GM19328 (cell line): ENCODE data around the gene RRBP1.
"Not testable (repeated sequence)": the region's sequence is repeated elsewhere in the genome, so short reads cannot be mapped to it uniquely, and the experiment has no call there.

Experiments
- ATAC-seq: cut with Tn5 transposase; IDR thresholded peaks from one replicate; pipeline ENCODE4 v1.9.1; 2021; ENCODE audit warnings: mild to moderate bottlenecking, moderate library complexity; ENCODE audit not compliant: unreplicated experiment

RRBP1 gene

DNA sequence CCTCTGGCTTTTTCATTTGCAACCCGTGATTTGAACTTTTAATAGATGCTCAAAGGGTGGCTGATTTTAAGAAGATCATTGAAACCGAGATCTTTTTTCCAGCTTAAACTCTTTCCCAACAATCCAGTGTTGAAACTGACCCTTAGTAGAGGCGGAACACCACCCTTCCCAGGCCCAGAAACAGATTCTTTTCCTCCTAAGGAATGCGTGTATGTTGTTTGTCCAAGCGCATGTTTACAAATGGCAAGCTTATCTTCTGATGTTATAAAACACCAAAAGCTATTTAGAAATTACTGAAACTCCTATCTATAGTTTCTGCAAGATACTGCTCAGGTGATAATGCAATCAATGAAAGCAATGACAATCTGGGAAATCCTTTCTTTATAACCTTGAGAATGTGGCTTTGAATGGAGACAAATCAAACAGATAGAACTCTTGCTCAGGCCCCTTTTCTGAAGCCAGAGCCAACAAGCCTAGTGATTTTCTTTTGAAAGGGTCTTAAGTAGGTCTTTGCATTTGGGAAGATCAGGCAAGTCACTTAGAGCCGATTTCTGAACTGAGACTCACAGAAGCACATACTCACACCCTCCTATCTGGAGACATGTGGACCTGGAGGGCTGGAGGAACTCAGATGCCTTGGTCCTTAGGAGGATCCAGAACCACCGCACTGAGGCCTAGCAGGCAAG is 26.8 kb upstream of the RRBP1 start:
- no peak for ATAC-seq

- ATAC-seq, result not testable (repeated sequence)
Measured at GRCh38 chr20:17707951-17708350, 25.9 kb upstream of the RRBP1 start.

DNA sequence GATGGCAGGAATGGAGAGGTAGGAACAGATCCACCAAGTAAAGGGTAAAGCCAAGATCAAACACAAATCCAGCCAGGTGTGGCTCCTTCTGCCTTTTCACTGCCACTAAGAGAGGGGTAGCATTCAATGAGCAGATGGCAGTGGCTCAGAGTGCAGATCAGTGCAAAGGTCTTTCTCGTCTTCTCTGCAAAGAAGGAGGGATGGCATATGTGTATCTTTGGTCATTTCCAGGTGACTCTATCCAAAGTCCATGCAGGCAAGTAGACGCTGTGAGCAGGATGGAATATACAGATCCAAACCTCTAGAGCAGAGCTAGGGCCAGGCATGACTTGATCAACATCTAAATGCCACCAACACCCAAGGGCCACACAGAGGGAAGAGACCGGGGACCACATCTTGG is 24.6 kb upstream of the RRBP1 start:
- no peak for ATAC-seq

GRCh38 chr20:17705916-17706315 is 23.9 kb upstream of the RRBP1 start:
- ATAC-seq, result no peak

DNA sequence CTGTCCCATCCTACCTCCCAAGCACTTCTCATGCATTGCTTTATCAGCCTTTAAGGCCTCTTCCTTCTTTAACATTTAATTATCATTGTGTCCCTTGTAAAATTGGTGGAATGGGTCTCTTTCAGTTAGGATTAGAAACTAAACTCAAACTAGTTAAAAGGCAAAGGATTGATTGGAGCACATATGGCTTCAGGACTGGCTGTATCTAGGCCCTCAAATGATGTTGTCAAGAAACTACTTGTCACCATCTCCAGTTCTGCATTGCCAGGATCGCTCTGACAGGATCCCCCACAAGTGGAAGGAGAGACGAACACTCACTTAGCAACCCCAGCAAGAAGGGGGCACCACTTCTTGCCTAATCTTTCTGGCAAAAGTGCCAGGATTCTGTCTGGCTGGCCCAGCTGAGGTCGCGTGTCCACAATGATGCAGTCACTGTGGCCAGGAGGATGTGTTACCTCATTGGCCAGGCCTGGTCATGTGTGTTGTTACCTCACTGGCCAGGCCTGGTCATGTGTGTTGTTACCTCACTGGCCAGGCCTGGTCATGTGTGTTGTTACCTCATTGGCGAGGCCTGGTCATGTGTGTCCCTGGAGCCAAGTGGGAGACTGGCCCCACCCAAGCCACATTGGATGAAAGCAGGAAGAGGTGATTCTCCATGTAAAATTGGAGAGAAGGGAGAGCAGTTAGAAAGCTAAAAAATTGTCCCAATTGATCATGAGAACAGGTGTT is 22.7 kb upstream of the RRBP1 start:
- ATAC-seq, result no peak

DNA sequence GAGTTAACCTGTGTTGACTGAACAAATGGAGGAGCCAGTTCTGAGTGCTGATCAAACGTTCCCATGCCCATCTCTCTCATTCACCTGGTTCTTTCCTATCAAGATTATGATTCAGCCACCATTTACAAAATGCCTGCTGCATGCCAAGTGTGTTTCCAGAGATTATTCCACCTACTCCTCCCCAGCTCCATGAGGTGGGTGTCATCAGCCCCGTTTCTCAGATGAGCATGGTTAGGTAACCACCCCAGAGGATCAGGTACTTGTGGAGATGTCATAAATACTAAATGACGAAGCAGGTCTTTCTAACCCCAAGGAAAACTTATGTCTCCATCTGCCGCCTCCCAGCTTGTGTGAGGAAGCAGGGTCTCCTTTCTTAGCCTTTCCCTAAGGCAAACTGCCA is 19.8 kb upstream of the RRBP1 start:
- no peak for ATAC-seq

- no peak for ATAC-seq
Measured at GRCh38 chr20:17700637-17701036, 18.6 kb upstream of the RRBP1 start.

DNA sequence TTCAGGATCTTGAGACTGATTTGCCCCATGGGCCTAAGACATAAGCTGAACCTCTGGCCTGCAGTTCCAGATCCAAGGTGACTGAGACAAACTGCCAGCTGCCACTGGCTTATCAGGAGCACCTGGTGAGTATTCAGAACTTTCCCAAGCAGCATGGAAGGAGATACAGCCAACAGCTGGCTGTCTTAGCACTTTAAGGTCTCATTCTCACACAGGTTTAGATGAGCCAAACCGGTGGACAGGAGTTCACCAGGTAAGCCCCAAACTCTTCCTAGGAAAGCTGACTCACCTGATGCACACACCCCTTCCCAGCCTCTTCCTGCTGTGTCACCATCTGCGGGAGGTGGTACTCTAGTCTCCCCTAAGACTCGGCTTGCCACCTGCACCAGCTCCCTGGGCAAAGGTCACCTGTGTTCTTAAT is 17.9 kb upstream of the RRBP1 start, which contains the start of gene BANF2:
TSS of gene BANF2 (plus strand) at position 36 of the 421 bp plus-strand sequence. CDS start 25,060 bp downstream, outside the sequence.
- no peak for ATAC-seq

GRCh38 chr20:17698384-17698783 is 16.3 kb upstream of the RRBP1 start:
- no peak for ATAC-seq

GRCh38 chr20:17697171-17697570 is 15.1 kb upstream of the RRBP1 start:
- ATAC-seq, result no peak

DNA sequence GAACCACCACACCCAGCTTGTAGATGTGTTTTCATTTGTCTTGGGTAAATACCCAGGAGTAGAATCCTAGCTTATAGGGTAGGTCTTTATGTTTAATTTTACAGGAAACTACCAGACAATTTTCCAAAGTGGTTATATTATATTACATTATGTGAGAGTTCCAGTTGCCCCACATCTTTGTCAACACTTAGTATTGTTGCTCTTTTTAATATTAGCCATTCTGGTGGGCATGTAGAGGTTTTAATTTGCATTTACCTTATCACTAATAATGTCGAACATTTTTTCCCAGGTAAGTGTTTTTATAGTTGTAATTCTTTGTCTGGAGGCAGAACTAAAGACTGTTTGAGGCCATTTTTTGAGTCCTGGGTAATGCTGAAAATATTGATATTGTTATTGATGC is 14.2 kb upstream of the RRBP1 start:
- ATAC-seq, result no peak

GRCh38 chr20:17694767-17695166 is 12.7 kb upstream of the RRBP1 start:
- ATAC-seq, result no peak

DNA sequence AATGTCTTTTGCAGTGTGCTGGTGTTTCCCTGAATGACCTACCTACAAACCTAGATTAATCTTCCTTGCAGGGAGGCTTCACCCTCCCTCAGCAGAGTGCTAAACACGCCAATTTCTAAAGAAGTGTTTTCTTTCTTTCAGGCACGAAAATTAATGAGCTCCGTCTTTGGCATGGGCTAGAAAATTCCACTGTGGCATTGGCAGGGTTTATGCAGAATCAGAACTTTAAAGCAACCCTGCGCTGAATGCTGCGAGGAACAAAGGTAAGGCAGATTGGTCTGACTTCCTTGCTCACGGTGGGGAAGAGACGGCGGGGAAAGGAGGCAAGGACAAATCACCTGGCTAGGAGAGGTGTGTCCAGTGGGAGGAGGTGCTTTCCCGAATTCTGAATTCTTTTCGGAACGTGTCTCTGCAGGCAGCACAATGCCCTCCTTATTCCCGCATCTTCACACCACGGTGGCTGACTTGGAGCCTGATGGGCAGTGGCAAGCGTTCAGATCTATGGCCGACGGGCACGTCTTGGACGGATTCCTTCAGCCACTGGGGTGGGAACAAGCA is 11.5 kb upstream of the RRBP1 start:
- ATAC-seq, result no peak

DNA sequence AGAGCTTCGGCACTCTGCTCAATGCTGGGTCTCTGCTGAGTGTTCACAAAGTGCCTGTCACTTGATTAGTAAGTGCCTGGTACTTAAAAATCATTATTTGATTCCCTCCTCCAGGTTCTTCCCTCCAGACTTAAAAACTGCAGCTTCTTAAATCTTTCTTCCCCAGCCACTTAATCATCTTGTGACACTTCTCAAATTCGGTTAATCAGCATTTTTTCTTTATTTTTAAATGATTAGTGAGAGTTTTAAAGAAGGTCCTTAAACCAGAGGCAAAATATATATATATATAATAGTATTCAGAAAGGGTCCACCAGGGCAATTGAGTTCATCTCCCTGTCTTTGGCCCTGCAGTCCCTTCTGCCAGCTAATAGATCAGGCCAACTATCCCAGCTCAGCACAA is 9.7 kb upstream of the RRBP1 start:
- no peak for ATAC-seq

- no peak for ATAC-seq
Measured at GRCh38 chr20:17690144-17690543, 8.1 kb upstream of the RRBP1 start.

DNA sequence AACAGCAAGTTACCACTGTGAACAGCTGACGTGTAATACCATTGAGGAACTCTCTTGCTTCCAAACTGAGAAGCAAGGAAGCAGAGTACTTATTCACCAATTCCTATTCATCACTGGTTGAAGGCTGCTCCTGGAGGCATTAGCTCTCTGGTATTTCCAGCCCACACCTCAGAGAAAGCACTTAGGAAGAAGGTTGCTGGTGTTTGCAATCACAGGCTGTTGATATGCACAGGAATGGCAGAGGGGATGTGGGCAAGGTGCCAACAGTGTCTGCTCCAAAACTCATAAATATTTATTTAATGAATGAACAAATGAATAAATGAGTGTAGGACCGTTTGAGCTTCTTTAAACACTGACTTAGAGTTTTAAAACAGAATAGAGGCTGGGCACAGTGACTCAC is 6.9 kb upstream of the RRBP1 start:
- ATAC-seq, result no peak

GRCh38 chr20:17687800-17688199 is 5.8 kb upstream of the RRBP1 start:
- ATAC-seq, result no peak

DNA sequence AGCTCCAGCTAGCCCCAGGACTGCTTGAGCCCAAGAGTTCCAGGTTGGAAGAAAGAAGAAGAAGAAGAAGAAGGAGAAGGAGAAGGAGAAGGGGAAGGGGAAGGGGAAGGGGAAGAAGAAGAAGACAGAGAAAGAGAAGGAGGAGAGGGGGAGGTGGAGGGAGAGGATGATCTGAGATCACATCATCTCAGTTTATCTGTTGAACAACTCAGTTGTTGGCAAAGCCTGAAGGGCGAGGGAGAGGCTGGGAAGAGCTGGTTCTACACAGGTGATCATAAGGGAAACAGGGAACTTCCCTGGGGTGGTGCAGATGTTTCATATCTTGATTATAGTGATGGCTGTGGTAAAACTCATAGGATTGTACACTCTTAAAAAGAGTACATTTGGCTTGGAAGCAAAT is 3.1 kb upstream of the RRBP1 start:
- ATAC-seq, result no peak

GRCh38 chr20:17684077-17684888 is 2.2 kb upstream of the RRBP1 start:
- no peak for ATAC-seq

GRCh38 chr20:17683218-17684076 is 1.4 kb upstream of the RRBP1 start:
- no peak for ATAC-seq

DNA sequence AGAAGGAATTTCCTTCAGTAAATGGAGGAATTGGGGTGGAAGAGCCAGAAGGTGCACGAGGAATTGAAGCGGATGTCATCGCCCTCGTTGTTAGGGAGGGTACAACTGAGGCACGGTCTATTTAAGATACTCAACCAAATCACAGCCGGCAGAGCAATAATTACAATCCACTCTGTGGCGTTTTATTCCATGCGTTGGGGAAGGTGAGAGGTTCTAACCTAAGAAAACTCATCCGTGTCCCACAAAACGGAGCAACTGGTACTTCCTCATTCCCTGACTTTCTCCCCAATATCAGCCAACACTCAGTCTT is 802 bp upstream of the RRBP1 start:
- no peak for ATAC-seq
